Neutrophil (primary cell): ENCODE measurements around the gene OIT3.
A peak's percentile ranks its signal among the peaks of the same experiment; 100 is the strongest.

ENCODE experiments used
- H3K27ac ChIP-seq: fragments of 200-600 bp; sonication (generic); 2 replicates; pipeline ENCODE4 v1.5.1; 2016; ENCODE audit warnings: mild to moderate bottlenecking, moderate library complexity
- H3K27me3 ChIP-seq: fragments of 200-600 bp; sonication (generic); 2 replicates; pipeline ENCODE4 v1.6.0; 2016; ENCODE audit warnings: mild to moderate bottlenecking
- H3K36me3 ChIP-seq: fragments of 200-600 bp; sonication (generic); 2 replicates; pipeline ENCODE4 v1.5.1; 2017
- H3K4me1 ChIP-seq, 2 experiments: fragments of 200-600 bp in 1 of 2; sonication (generic) in 1 of 2; 1 replicate in 1 of 2; 2 replicates in 1 of 2; pipeline versions ENCODE4 v1.5.1 to v1.6.1; 2013 to 2016; ENCODE audit warnings: low read depth in 1 of 2, low read length in 1 of 2, mild to moderate bottlenecking in 1 of 2, moderate library complexity in 1 of 2; ENCODE audit not compliant: control insufficient read depth in 1 of 2, insufficient read depth in 1 of 2
- H3K4me3 ChIP-seq, 2 experiments: fragments of 200-600 bp in 1 of 2; sonication (generic) in 1 of 2; 1 replicate in 1 of 2; 2 replicates in 1 of 2; pipeline ENCODE4 v1.5.1; 2013 to 2016; ENCODE audit warnings: low read depth in 1 of 2, low read length in 1 of 2, mild to moderate bottlenecking in 1 of 2, moderate library complexity in 1 of 2
- H3K9me3 ChIP-seq: fragments of 200-600 bp; sonication (generic); 2 replicates; pipeline ENCODE4 v1.5.1; 2016
- TF ChIP-seq, protein P1 (sequence below): fragments of 200-600 bp; sonication (generic); IDR thresholded peaks from 2 replicates; pipeline ENCODE4 v1.5.1; 2016; ENCODE audit warnings: antibody characterized with exemption

The OIT3 gene

GRCh38 chr10:72852508-72852907, 41.0 kb upstream of the OIT3 start:
- TF ChIP-seq, protein P1, sequence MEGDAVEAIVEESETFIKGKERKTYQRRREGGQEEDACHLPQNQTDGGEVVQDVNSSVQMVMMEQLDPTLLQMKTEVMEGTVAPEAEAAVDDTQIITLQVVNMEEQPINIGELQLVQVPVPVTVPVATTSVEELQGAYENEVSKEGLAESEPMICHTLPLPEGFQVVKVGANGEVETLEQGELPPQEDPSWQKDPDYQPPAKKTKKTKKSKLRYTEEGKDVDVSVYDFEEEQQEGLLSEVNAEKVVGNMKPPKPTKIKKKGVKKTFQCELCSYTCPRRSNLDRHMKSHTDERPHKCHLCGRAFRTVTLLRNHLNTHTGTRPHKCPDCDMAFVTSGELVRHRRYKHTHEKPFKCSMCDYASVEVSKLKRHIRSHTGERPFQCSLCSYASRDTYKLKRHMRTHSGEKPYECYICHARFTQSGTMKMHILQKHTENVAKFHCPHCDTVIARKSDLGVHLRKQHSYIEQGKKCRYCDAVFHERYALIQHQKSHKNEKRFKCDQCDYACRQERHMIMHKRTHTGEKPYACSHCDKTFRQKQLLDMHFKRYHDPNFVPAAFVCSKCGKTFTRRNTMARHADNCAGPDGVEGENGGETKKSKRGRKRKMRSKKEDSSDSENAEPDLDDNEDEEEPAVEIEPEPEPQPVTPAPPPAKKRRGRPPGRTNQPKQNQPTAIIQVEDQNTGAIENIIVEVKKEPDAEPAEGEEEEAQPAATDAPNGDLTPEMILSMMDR = no peak
- Histone ChIP-seq H3K27ac (peak overlapping the region; percentile 71), H3K4me3 (no peak overlapping the region), H3K36me3 (no peaks in the 10 kb centered on the region), H3K4me1 (peaks cover 40 to 47% of the 10 kb centered on the region in 2 experiments), H3K27me3 (no peaks in the 10 kb centered on the region), H3K9me3 (no peaks in the 10 kb centered on the region)

GRCh38 chr10:72855129-72855528, 38.4 kb upstream of the OIT3 start:
- H3K36me3 ChIP-seq = peaks cover 12% of the 10 kb centered on the region
- no peaks in the 10 kb centered on the region for H3K27me3 ChIP-seq
- H3K9me3 ChIP-seq = no peaks in the 10 kb centered on the region
- H3K4me1 ChIP-seq = peaks cover 29 to 34% of the 10 kb centered on the region in 2 experiments
- no peak overlapping the region for H3K27ac ChIP-seq
- TF ChIP-seq, protein P1 = no peak
- H3K4me3 ChIP-seq = no peak overlapping the region

DNA sequence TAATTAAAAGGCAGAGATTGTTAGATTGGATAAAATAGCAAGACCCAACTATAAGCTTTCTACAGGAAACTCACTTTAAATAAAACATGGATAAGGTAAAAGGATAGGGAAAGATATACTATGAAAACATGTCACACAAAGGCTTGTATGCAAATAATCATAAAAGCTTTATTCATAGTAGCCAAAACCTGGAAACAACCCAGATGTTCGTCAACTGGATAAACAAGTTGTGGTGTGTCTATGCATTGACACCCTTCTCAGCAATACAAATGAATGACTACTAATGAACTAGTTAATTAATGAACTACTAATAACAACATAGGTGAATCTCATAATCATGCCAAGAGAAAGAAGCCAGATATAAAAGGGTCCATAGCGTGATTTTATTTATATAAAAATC, 37.7 kb upstream of the OIT3 start:
- no peak overlapping the region for H3K4me3 ChIP-seq
- peaks cover 28 to 31% of the 10 kb centered on the region in 2 experiments for H3K4me1 ChIP-seq
- peaks cover 17% of the 10 kb centered on the region for H3K36me3 ChIP-seq
- no peaks in the 10 kb centered on the region for H3K9me3 ChIP-seq
- TF ChIP-seq, protein P1 = no peak
- no peak overlapping the region for H3K27ac ChIP-seq
- H3K27me3 ChIP-seq = no peaks in the 10 kb centered on the region

DNA sequence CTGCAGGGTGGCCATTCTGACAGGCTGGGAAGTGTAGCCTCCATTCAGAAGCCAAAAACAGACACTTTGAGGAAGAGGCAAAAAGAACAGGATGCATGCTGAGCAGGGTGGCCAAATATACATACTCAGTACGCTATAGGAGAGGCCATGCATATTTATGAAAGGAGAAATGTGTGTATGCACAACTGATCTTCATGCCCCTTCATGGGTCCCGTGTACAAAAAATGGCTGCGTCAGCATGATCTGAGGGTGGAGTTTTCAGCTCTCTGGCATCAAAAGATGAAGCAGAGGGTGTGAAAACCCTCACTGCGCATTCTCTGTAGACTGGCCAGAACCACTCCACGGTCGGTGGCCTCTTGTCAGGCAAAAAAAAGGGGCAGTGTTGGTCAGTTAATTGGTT, 35.5 kb upstream of the OIT3 start:
- H3K36me3 ChIP-seq = peaks cover 32% of the 10 kb centered on the region

GRCh38 chr10:72862957-72863356, 30.6 kb upstream of the OIT3 start:
- peaks cover 59% of the 10 kb centered on the region for H3K36me3 ChIP-seq
- TF ChIP-seq, protein P1 = no peak
- no peaks in the 10 kb centered on the region for H3K9me3 ChIP-seq
- no peak overlapping the region for H3K27ac ChIP-seq
- no peaks in the 10 kb centered on the region for H3K4me1 ChIP-seq
- H3K27me3 ChIP-seq = no peaks in the 10 kb centered on the region
- no peak overlapping the region for H3K4me3 ChIP-seq

More for the DNA sequence above, 35.5 kb upstream of the OIT3 start:
- Histone ChIP-seq H3K4me3 (no peak overlapping the region), H3K4me1 (peaks cover 5 to 8% of the 10 kb centered on the region in 2 experiments), H3K27ac (no peak overlapping the region), H3K9me3 (no peaks in the 10 kb centered on the region), H3K27me3 (no peaks in the 10 kb centered on the region)
- TF ChIP-seq, protein P1 = no peak
